ENCODE measurements around the gene GLRX3.

The GLRX3 gene

GRCh38 chr10:130213286-130214080 is 77.3 kb downstream of the GLRX3 start:
- DNase-seq, result no peak

GRCh38 chr10:130214431-130214830 is 78.2 kb downstream of the GLRX3 start:
- no peak for DNase-seq

- no peak for DNase-seq
These were observed 79.2 kb downstream of the GLRX3 start for GRCh38 chr10:130215151-130215930.

- no peak for DNase-seq
These were observed 79.7 kb downstream of the GLRX3 start for GRCh38 chr10:130215931-130216231.

- no peak for DNase-seq
These were observed 82.0 kb downstream of the GLRX3 start for GRCh38 chr10:130218181-130218641.

GRCh38 chr10:130218936-130219335 is 82.7 kb downstream of the GLRX3 start:
- DNase-seq, result no peak

GRCh38 chr10:130220251-130221185 is 84.3 kb downstream of the GLRX3 start:
- no peak for DNase-seq

GRCh38 chr10:130221456-130222375 is 85.5 kb downstream of the GLRX3 start:
- no peak for DNase-seq

GRCh38 chr10:130222381-130222780 is 86.2 kb downstream of the GLRX3 start:
- DNase-seq, result no peak

GRCh38 chr10:130224228-130224627 is 88.0 kb downstream of the GLRX3 start:
- DNase-seq, result no peak

GRCh38 chr10:130226012-130226411 is 89.8 kb downstream of the GLRX3 start:
- no peak for DNase-seq

GRCh38 chr10:130227883-130228282 is 91.7 kb downstream of the GLRX3 start:
- DNase-seq, result no peak
